ENCODE data around the gene ASAP2. TPM values are rescaled to one million over a fixed set of nuclear protein-coding genes. Genes with fewer than 3 reads are reported as not detected.

Gene ASAP2
- total and polyA plus RNA-seq, 9 of the 15 experiments (the other 6 are each of a cell fraction or from before 2014, with no cell fraction given): 0.06 to 4.3 (median 3.1) TPM

DNA sequence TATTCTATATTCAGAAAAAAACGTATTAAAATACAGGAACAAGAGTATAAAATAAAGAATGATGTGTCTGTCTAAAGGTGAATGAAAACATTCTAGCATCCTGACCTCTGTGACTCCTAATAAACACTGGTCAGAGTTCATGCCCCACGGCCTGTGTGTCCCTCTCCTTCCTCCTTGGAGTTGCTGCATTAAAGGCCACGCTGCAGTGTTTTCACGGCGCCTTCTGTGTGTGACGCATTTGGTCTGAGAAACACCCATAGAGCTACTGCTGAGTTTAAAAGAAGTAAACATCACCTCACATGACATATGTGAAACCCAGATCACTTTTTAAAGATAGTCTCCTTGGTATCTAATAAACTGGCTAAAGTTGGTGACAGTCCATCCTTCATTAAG is 126.2 kb downstream of the ASAP2 start:
- FAIRE-seq: no peak
- H3K4me1 ChIP-seq (replicated peaks in 1 of 2; ENCODE audit: control insufficient read depth in 2 of 2, insufficient read depth in 2 of 2, low read length in 2 of 2): peaks cover 18 to 41% of the 10 kb centered on the region in 2 experiments
- no peak overlapping the region for H3K4me3 ChIP-seq
- no peaks in the 10 kb centered on the region for H3K9me1 ChIP-seq (ENCODE audit: control insufficient read depth, insufficient read depth, low read length)
- H3K9ac ChIP-seq (ENCODE audit: insufficient read depth in 1 of 2, low read depth in 2 of 2, low read length in 2 of 2): no peak overlapping the region
- H2AFZ ChIP-seq (ENCODE audit: low read depth, low read length): no peak overlapping the region
- no peaks in the 10 kb centered on the region; the same call in 2 of the 3 replicates for H3K36me3 ChIP-seq (ENCODE audit: control insufficient read depth, insufficient read depth, low read length)
- in situ Hi-C loops (cut with MboI) (no loop called here), intact Hi-C loops (cut with micrococcal nuclease) (loop anchor here (1.0 kb wide), 2 partner anchors 127 to 191 kb away; partner anchors contain the start of gene ASAP2)
- no peak for ATAC-seq
- ChIA-PET POLR2A (interaction anchor here (0.5 to 0.6 kb wide), 2 partner anchors 48 to 446 kb away, joined by 3 read pairs; no protein-coding TSS in a partner anchor), CTCF (ENCODE audit: low intra/inter-chr PET ratio) (interaction anchor here (0.6 to 3.7 kb wide), 2 partner anchors 38 to 190 kb away, joined by 3 to 13 read pairs; no protein-coding TSS in a partner anchor)
- no peak overlapping the region for H3K27ac ChIP-seq (ENCODE audit: extremely low read depth, low read depth, low read length)
- WGBS (ENCODE audit: insufficient coverage, low coverage, missing lambda C conversion rate): 76% methylated on average over 6 of the region's 6 CpGs
- no peak overlapping the region for H3K4me2 ChIP-seq (ENCODE audit: insufficient read depth, low read length)
- H4K20me1 ChIP-seq (replicated peaks; ENCODE audit: control insufficient read depth, insufficient read depth, low read length): no peaks in the 10 kb centered on the region
- no peak for DNase-seq (ENCODE audit: extremely low read depth in 1 of 4, low spot score in 3 of 4)
- BruUV-seq (replicated peaks): no TSS peak
- no peaks in the 10 kb centered on the region; a peak in 1 of 5 replicates for H3K27me3 ChIP-seq (ENCODE audit: control insufficient read depth in 2 of 2, insufficient read depth in 2 of 2, low read length in 2 of 2)
- no peak for TF ChIP-seq RHOXF2B (CRISPR knock-in tag; conservative IDR thresholded peaks at IDR 0.05)
- TF ChIP-seq FOXJ2 (tag; IDR thresholded peaks at IDR 0.05): peak; percentile 67; the same call in 1 of the 2 replicates
- H3K79me2 ChIP-seq (ENCODE audit: control insufficient read depth, insufficient read depth, low read length): no peaks in the 10 kb centered on the region
- H3K9me3 ChIP-seq (replicated peaks; ENCODE audit: control insufficient read depth, insufficient read depth, low read depth, low read length): no peaks in the 10 kb centered on the region

DNA sequence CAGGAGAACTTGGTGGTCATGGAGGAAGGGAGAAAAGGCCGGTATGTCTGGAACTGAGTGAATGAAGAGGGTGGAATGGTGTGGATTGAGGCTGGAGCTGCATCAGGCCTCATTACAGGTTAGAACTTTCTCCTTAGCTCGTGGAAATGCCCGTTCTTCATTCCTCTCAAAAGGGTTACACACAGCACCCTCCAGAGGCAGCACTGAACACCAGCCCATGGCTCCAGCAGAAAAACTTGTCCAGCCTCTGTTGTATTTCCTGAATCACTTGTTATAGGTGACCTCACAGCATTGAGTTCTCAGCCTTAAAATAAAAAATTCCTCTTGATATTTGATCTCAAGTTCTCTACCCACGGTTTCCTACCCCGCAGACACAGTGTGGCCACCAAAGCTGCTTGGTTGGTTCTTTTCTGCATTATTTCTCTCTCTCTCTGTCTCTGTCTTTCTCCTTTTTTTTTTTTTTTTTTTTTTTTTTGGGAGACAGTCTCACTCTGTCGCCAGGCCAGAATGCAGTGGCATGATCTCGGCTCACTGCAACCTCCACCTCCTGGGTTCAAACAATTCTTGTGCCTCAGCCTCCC is 127.1 kb downstream of the ASAP2 start:
- Histone ChIP-seq H4K20me1 (replicated peaks; ENCODE audit: control insufficient read depth, insufficient read depth, low read length) (no peaks in the 10 kb centered on the region), H3K27ac (ENCODE audit: extremely low read depth, low read depth, low read length) (no peak overlapping the region), H3K9me3 (replicated peaks; ENCODE audit: control insufficient read depth, insufficient read depth, low read depth, low read length) (no peaks in the 10 kb centered on the region), H3K27me3 (ENCODE audit: control insufficient read depth in 2 of 2, insufficient read depth in 2 of 2, low read length in 2 of 2) (no peaks in the 10 kb centered on the region; a peak in 1 of 5 replicates), H3K4me3 (no peak overlapping the region), H3K36me3 (ENCODE audit: control insufficient read depth, insufficient read depth, low read length) (no peaks in the 10 kb centered on the region), H3K4me2 (ENCODE audit: insufficient read depth, low read length) (no peak overlapping the region), H3K9ac (ENCODE audit: insufficient read depth in 1 of 2, low read depth in 2 of 2, low read length in 2 of 2) (no peak overlapping the region), H3K4me1 (replicated peaks in 1 of 2; ENCODE audit: control insufficient read depth in 2 of 2, insufficient read depth in 2 of 2, low read length in 2 of 2) (peaks cover 18 to 37% of the 10 kb centered on the region in 2 experiments), H3K9me1 (ENCODE audit: control insufficient read depth, insufficient read depth, low read length) (no peaks in the 10 kb centered on the region), H3K79me2 (ENCODE audit: control insufficient read depth, insufficient read depth, low read length) (no peaks in the 10 kb centered on the region), H2AFZ (ENCODE audit: low read depth, low read length) (no peak overlapping the region)
- DNase-seq (ENCODE audit: extremely low read depth in 1 of 4, low spot score in 3 of 4) (peak; percentile 35 to 79 (median 46)), FAIRE-seq (peak; percentile 80), ATAC-seq (peak; percentile 83)
- POLR2A ChIA-PET: interaction anchor here (0.5 to 1.1 kb wide), 2 partner anchors 26 to 445 kb away, joined by 3 read pairs; no protein-coding TSS in a partner anchor
- in situ Hi-C loops (cut with MboI): no loop called here
- 16% methylated on average over 5 of the region's 7 CpGs for whole genome bisulfite sequencing (ENCODE audit: insufficient coverage, low coverage, missing lambda C conversion rate)
- no TSS peak for BruUV-seq (replicated peaks)
- intact Hi-C loops (cut with micrococcal nuclease): loop anchor here (1.0 kb wide), 2 partner anchors 127 to 191 kb away; partner anchors contain the start of gene ASAP2
- CTCF ChIA-PET (ENCODE audit: low intra/inter-chr PET ratio): interaction anchor here (0.6 to 3.7 kb wide), 2 partner anchors 37 to 191 kb away, joined by 3 to 13 read pairs; no protein-coding TSS in a partner anchor
- TF ChIP-seq CC2D1A (IDR thresholded peaks at IDR 0.05) (peak; percentile 44; the same call in 1 of the 2 replicates), RCOR1 (IDR thresholded peaks at IDR 0.05; ENCODE audit: borderline replicate concordance in 1 of 2, low read depth in 2 of 2, low read length in 2 of 2) (0 out of 4 replicates have a peak, but pooled peaks of 1 of the 2 experiments have one; percentile 26), ZBED1 (IDR thresholded peaks at IDR 0.05) (no peak), JUND (IDR thresholded peaks at IDR 0.05; ENCODE audit: borderline replicate concordance, low read depth, low read length) (no peak), JUND (tag; IDR thresholded peaks at IDR 0.05; ENCODE audit: borderline replicate concordance, low read depth, low read length) (peak; percentile 35; the same call in 1 of the 3 replicates), BHLHE40 (IDR thresholded peaks at IDR 0.05; ENCODE audit: low read length) (no peak), PTBP1 (IDR thresholded peaks at IDR 0.05; ENCODE audit: low read depth, low read length) (no peak)
- TF ChIP-seq, protein P1, sequence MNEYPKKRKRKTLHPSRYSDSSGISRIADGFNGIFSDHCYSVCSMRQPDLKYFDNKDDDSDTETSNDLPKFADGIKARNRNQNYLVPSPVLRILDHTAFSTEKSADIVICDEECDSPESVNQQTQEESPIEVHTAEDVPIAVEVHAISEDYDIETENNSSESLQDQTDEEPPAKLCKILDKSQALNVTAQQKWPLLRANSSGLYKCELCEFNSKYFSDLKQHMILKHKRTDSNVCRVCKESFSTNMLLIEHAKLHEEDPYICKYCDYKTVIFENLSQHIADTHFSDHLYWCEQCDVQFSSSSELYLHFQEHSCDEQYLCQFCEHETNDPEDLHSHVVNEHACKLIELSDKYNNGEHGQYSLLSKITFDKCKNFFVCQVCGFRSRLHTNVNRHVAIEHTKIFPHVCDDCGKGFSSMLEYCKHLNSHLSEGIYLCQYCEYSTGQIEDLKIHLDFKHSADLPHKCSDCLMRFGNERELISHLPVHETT (CRISPR knock-in tag; conservative IDR thresholded peaks at IDR 0.05 in 1 of 2, IDR thresholded peaks at IDR 0.05 in 1 of 2): no peak
